Prostate gland (tissue), 2 donors: ENCODE measurements around the gene SLC39A7. TPM values are rescaled to one million over a fixed set of nuclear protein-coding genes. Genes with fewer than 3 reads are reported as not detected.

ENCODE experiments used
- DNase-seq: peaks from one replicate; pipeline ENCODE4 v3.0.0-alpha.2; 2019; ENCODE audit warnings: low spot score
- H3K27ac ChIP-seq, 2 donors: fragments of 200-600 bp; sonication (generic); 2 replicates each; pipeline ENCODE4 v1.5.1; 2017 to 2019
- H3K27me3 ChIP-seq: fragments of 200-600 bp; sonication (generic); replicated peaks from 2 replicates; pipeline ENCODE4 v1.5.1; 2019; ENCODE audit not compliant: insufficient read depth
- H3K36me3 ChIP-seq, 2 donors: fragments of 200-600 bp; sonication (generic); 1 replicate in 1 of 2; 2 replicates in 1 of 2; pipeline versions ENCODE4 v1.5.1 to v1.8.1; 2017 to 2019
- H3K4me1 ChIP-seq: fragments of 200-600 bp; sonication (generic); replicated peaks from 2 replicates; pipeline ENCODE4 v1.5.1; 2019
- H3K4me3 ChIP-seq, 2 donors: fragments of 200-600 bp; sonication (generic); 2 replicates each; pipeline ENCODE4 v1.5.1; 2017 to 2019
- H3K9me3 ChIP-seq: fragments of 200-600 bp; sonication (generic); 2 replicates; pipeline ENCODE4 v1.5.1; 2017
- POLR2A ChIP-seq: fragments of 450-650 bp; IDR thresholded peaks from one replicate; pipeline ENCODE4 v1.6.1; 2016; ENCODE audit warnings: antibody characterized with exemption, mild to moderate bottlenecking
- POLR2AphosphoS5 ChIP-seq: sonication (generic); formaldehyde crosslinking; IDR thresholded peaks from one replicate; pipeline ENCODE4 v1.6.1; 2017; ENCODE audit warnings: antibody characterized with exemption
- WGBS: methylation state at CpG from one replicate; pipeline ENCODE4 v1.1.5; 2018; 5-methylcytosine and 5-hydroxymethylcytosine counted together
- intact Hi-C: fragments of 100-400 bp; cut with DNase I; formaldehyde crosslinking; loops from one replicate; pipeline ENCODE4 v1.14.2; 2022
- total RNA-seq, 2 donors: library from RNA; depleted of rRNA; stranded (reverse); fragments of >200 nt; gene quantifications; one replicate each; pipeline ENCODE4 v1.1.0, GENCODE V29; 2016
- TF ChIP-seq, protein P1 (sequence below), 4 experiments: fragments of 200-600 bp in 2 of 4; fragments of 450-650 bp in 2 of 4; sonication (generic) in 2 of 4; IDR thresholded peaks; 1 replicate in 3 of 4; 2 replicates in 1 of 4; pipeline ENCODE4 v1.5.1; 2016 to 2019; ENCODE audit warnings: antibody characterized with exemption in 4 of 4, mild to moderate bottlenecking in 2 of 4, moderate library complexity in 2 of 4

SLC39A7 gene
- total RNA-seq, 2 donors from 2014 or later = 109 to 182 TPM

GRCh38 chr6:33169291-33170175 lies 31.1 kb upstream of the SLC39A7 start:
- H3K4me1 ChIP-seq = no peaks in the 10 kb centered on the region
- intact Hi-C loops = no loop called here
- DNase-seq = no peak
- no peaks in the 10 kb centered on the region for H3K27me3 ChIP-seq
- no peaks in the 10 kb centered on the region for H3K9me3 ChIP-seq
- WGBS = 95% methylated on average over 10 of the region's 10 CpGs
- TF ChIP-seq, protein P1, sequence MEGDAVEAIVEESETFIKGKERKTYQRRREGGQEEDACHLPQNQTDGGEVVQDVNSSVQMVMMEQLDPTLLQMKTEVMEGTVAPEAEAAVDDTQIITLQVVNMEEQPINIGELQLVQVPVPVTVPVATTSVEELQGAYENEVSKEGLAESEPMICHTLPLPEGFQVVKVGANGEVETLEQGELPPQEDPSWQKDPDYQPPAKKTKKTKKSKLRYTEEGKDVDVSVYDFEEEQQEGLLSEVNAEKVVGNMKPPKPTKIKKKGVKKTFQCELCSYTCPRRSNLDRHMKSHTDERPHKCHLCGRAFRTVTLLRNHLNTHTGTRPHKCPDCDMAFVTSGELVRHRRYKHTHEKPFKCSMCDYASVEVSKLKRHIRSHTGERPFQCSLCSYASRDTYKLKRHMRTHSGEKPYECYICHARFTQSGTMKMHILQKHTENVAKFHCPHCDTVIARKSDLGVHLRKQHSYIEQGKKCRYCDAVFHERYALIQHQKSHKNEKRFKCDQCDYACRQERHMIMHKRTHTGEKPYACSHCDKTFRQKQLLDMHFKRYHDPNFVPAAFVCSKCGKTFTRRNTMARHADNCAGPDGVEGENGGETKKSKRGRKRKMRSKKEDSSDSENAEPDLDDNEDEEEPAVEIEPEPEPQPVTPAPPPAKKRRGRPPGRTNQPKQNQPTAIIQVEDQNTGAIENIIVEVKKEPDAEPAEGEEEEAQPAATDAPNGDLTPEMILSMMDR (IDR thresholded peaks at IDR 0.05) = no peak
- no peak for TF ChIP-seq POLR2A
- TF ChIP-seq POLR2AphosphoS5 = no peak
- no peak overlapping the region for H3K27ac ChIP-seq
- H3K36me3 ChIP-seq = no peaks in the 10 kb centered on the region
- no peak overlapping the region for H3K4me3 ChIP-seq

GRCh38 chr6:33170176-33171015 lies 30.3 kb upstream of the SLC39A7 start:
- Histone ChIP-seq H3K36me3 (no peaks in the 10 kb centered on the region), H3K4me1 (no peaks in the 10 kb centered on the region), H3K9me3 (no peaks in the 10 kb centered on the region), H3K4me3 (no peak overlapping the region), H3K27me3 (no peaks in the 10 kb centered on the region), H3K27ac (no peak overlapping the region)
- no peak for DNase-seq
- WGBS = 87% methylated on average over 9 of the region's 9 CpGs
- intact Hi-C loops = no loop called here
- no peak for TF ChIP-seq POLR2A
- TF ChIP-seq, protein P1 (IDR thresholded peaks at IDR 0.05) = no peak
- no peak for TF ChIP-seq POLR2AphosphoS5

DNA sequence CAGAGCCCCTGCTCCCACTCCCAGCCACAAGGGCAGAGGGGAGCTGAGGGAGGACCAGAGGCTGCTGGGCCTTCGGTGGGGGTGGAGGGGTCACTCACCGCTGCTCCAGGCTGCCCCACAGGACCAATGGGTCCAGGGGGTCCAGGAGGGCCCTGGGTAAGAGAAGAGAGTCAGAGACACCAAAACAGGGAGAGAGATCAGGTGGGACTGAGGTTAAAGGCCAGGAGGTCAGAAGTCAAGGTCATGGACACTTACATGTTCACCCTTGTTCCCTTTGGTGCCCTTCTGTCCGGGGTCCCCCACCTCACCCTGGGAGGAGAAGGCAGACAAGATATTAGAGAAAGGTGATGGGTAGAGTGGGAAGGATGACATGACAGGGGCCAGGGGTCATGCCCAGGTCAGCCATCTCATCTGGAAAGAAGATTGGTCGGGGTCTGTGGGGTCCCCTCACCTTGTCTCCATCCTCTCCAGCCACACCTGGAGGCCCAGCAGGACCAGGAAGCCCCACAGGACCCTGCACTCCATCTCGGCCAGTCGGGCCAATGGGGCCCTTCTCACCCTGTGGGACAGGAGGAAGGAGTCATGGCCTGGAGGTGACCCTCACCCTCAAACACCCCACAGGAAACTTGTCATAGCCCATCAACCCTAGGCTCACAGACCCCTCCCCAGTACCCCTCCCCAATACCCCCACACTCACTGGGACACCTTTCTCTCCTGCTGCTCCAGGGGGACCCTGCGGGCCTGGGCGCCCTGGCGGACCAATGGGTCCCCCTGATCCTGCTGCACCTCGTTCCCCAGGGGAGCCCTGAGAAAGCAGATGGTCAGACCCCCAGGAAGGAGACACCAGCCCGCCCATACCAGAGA lies 29.4 kb upstream of the SLC39A7 start:
- Histone ChIP-seq H3K27ac (no peak overlapping the region), H3K4me3 (no peak overlapping the region), H3K9me3 (no peaks in the 10 kb centered on the region), H3K27me3 (no peaks in the 10 kb centered on the region), H3K4me1 (no peaks in the 10 kb centered on the region), H3K36me3 (no peaks in the 10 kb centered on the region)
- intact Hi-C loops = no loop called here
- TF ChIP-seq, protein P1 (IDR thresholded peaks at IDR 0.05) = no peak
- TF ChIP-seq POLR2A = no peak
- no peak for TF ChIP-seq POLR2AphosphoS5
- WGBS = 82% methylated on average over 11 of the region's 11 CpGs
- DNase-seq = no peak

DNA sequence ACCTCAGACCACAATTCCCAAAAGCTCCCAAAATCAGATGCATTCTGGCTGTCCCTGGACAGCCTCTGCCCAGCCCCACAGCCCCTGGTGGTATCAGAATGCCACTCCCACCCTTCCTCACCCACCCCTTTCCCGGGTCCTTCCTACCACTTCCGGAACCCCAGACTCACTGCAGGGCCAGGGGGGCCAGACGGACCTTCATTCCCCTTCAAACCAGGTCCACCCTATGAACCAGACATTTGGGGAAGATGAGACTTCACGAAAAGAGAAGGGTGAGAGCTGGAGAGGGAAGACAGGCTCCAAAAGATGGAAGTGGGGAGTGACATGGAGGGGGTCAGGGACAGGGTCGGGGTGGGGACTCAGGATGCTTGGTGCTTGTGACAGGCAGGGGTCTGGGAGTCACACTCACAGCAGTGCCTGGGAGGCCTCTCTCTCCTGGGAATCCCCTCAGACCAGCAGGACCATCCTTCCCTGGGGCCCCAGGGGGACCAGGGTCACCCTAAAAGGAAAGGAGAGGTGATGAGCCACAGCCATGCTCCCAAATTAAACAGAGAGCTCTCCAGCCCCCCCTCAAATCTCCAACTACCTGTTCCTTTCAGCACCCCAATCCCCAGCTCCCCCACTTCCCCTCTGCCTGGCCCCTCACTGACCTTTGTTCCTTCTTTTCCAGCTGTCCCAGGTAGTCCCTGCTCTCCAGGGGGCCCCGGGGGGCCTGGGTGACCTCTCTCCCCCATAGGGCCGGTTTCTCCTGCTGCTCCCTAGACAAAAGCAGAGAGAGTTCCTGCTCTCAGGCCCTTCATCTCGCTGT lies 28.6 kb upstream of the SLC39A7 start:
- no peak for TF ChIP-seq POLR2AphosphoS5
- no peak for TF ChIP-seq POLR2A
- TF ChIP-seq, protein P1 (IDR thresholded peaks at IDR 0.05) = no peak
- intact Hi-C loops = no loop called here
- Histone ChIP-seq H3K9me3 (no peaks in the 10 kb centered on the region), H3K4me3 (no peak overlapping the region), H3K27me3 (no peaks in the 10 kb centered on the region), H3K36me3 (no peaks in the 10 kb centered on the region), H3K4me1 (no peaks in the 10 kb centered on the region), H3K27ac (no peak overlapping the region)
- WGBS = 73% methylated on average over 8 of the region's 8 CpGs
- DNase-seq = no peak
